HG02678 (cell line): ENCODE results near the gene MCOLN1.

Experiments
- ATAC-seq: cut with Tn5 transposase; IDR thresholded peaks from one replicate; pipeline ENCODE4 v1.9.1; 2021; ENCODE audit warnings: mild to moderate bottlenecking, moderate library complexity; ENCODE audit not compliant: unreplicated experiment

Gene MCOLN1

GRCh38 chr19:7541828-7542443 lies 19.5 kb downstream of the MCOLN1 start:
- ATAC-seq: no peak

DNA sequence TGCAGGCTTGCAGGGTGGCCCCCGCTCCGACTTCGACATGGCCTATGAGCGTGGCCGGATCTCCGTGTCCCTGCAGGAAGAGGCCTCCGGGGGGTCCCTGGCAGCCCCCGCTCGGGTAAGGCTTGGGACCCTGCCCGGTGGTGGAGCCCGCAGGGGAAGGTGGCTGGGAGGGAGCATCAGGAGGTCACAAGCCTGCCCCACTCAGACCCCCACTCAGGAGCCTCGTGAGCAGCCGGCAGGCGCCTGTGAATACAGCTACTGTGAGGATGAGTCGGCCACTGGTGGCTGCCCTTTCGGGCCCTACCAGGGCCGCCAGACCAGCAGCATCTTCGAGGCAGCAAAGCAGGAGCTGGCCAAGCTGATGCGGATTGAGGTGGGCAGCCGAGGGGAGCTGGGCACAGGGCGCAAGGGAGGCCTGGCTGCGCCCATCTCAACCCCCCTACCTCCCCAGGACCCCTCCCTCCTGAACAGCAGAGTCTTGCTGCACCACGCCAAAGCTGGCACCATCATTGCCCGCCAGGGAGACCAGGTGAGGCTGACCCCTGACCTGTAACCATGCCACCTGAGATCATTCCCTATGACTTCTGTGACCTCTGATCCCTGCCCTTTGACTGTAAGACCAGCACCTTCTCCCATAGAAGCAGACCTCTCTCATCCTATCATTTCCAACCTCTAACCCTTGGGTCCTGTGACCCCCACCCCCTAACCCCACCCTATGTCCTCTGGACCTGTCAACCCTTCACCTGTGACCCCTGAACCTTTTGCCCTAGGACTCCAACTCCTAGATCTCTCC lies 20.3 kb downstream of the MCOLN1 start:
- no peak for ATAC-seq

DNA sequence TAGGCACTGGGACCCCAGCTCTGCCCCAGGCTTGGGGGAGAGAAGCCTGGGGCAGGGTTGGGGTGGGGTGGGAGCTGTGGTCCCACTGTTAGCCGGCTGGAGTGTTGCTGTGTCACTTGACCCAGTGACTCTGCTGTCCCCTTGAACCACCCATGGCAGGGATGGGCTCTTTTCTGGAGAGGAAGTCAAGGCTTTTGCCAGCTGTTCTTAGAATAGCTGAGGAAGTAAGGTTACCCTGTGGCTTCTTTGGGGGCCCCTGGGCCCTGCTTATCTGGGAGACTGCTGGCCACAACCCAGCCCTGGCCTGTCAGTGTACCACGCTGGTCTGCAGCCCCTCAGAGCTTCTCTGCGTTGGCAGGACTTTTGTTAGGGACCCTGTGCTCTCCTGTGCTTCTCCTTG lies 22.2 kb downstream of the MCOLN1 start:
- ATAC-seq: no peak

- no peak for ATAC-seq
Observed at GRCh38 chr19:7545300-7545699, 22.9 kb downstream of the MCOLN1 start.

DNA sequence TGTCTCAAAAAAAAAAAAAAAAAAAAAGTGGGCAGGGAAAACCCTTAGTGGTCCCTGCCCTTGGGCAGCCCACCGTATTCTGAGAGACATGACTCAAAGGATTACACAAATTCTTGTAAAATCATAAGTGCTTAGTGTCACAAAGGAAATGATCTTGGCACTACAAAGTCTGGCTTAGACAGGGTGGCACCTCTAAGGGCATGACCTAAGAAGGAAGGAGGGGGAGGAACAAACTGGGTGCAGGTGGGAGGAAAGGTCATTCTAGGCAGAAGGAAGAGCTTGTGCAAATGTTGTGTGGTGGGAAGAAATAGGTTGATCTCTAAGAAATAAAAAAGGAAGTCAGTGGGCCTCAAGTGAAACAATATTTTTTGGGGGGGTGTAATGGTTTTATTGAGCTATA lies 23.5 kb downstream of the MCOLN1 start:
- ATAC-seq: no peak

DNA sequence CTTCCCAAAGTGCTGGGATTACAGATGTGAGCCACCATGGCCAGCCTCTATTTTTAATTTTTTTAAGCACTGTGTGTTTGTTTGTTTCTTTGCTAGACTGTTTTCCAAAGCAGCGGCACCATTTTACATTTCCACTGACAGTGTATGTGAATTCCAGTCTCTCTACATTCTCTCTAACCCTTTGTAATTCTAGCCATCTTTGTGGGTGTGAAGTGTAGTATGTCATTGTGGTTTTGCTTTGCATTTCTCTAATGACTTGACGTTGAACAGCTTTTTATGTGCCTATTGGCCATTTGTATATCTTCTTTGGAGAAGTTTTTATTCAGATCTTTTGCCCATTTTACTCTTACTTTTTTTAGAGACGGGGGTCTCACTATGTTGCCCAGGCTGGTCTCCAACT lies 24.7 kb downstream of the MCOLN1 start:
- no peak for ATAC-seq

DNA sequence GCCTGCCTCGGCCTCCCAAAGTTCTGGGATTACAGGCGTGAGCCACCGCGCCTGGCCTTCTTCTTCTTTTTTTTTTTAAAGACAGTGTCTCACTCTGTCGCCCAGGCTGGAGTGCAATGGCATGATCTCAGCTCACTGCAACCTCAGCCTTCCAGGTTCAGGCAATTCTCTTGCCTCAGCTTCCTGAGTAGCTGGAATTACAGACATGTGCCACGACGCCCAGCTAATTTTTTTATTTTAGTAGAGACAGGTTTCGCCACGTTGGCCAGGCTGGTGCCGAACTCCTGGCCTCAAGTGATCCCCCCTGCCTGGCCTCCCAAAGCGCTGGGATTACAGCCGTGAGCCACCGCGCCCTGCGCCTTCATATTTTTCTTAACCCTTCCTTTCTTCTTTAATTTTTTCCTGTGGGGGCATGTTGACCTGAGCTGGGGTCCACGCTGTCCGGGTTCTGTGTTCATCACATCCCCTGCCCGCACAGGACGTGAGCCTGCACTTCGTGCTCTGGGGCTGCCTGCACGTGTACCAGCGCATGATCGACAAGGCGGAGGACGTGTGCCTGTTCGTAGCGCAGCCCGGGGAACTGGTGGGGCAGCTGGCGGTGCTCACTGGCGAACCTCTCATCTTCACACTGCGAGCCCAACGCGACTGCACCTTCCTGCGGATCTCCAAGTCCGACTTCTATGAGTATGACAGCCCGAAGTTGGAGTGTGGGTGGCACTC lies 27.2 kb downstream of the MCOLN1 start:
- ATAC-seq: no peak

DNA sequence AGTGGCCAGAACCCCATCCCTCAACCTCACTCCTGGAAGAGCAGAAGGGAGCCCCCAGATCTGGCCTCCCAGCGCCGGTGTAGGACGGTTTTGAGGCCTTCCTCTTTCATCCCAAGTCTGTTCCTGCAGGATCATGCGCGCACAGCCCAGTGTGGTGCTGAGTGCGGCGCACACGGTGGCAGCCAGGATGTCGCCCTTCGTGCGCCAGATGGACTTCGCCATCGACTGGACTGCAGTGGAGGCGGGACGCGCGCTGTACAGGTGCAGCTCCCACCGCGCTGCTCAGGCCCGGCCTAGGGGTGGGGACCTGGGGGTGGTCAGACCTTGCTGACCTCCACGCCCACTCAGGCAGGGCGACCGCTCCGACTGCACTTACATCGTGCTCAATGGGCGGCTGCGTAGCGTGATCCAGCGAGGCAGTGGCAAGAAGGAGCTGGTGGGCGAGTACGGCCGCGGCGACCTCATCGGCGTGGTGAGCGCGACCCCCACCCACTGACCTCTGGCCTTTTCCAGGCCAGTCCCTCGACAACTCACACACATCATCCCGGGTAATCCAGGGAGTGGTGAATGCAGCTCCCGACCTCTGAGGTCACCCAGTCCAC lies 27.8 kb downstream of the MCOLN1 start:
- ATAC-seq: no peak

- ATAC-seq: no peak
Observed at GRCh38 chr19:7550987-7551761, 28.8 kb downstream of the MCOLN1 start.

DNA sequence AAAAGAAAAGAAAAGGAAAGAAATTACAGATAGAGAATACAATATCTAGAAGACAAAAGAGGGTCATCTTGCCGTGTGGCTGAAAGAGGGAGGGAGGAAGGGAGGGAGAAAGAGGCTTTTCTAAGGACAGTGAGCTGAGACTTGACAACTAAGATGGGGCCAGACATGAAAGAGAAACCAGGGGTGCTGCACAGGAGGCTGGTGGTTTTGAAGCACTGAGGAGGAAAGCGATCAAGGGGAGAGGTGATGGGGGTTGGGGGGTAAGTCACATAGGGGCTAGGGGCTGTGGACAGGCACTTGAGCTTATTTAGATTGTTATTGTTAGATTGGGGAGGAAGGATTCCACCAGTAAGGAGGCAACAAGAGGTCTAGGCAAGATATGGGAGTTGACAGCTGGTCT lies 30.4 kb downstream of the MCOLN1 start:
- no peak for ATAC-seq

DNA sequence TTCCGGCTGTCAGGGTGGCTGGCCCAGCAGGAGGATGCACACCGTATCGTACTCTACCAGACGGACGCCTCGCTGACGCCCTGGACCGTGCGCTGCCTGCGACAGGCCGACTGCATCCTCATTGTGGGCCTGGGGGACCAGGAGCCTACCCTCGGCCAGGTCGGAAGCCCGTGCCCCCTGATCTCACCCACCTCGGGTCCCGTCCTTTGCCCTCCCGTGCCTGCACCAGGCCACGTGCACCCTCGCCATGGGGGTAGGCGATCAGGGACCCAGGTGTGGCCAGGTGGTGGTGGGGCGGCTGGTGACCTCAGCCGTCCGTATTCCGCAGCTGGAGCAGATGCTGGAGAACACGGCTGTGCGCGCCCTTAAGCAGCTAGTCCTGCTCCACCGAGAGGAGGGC lies 32.1 kb downstream of the MCOLN1 start:
- ATAC-seq: no peak

DNA sequence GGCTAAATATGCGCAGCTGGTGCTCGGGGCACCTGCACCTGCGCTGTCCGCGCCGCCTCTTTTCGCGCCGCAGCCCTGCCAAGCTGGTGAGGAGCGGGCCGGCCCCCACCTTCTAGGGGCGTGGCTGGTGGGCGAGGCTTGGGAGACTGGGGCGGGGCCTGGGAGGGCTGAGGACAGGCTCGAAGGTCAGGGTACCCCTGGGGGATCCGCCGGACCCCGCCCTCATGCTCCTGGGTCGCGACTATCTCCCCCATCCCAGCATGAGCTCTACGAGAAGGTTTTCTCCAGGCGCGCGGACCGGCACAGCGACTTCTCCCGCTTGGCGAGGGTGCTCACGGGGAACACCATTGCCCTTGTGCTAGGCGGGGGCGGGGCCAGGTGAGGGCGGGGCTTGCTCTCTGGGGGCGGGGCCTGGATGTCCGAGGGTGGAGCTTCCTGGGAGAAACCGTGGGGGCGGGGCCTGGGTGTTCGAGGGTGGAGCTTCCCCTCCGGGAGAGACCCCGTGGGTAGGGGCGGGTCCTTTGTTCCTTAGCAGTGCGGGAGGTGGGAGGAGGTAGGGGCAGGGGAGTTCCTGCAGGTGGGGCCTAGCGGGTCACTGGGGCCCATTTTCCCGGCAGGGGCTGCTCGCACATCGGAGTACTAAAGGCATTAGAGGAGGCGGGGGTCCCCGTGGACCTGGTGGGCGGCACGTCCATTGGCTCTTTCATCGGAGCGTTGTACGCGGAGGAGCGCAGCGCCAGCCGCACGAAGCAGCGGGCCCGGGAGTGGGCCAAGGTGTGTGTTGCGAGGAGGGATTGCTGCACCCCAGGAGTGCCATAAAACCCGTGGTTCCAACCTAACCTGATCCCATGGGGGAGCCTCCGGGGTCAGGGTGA lies 32.8 kb downstream of the MCOLN1 start:
- no peak for ATAC-seq

DNA sequence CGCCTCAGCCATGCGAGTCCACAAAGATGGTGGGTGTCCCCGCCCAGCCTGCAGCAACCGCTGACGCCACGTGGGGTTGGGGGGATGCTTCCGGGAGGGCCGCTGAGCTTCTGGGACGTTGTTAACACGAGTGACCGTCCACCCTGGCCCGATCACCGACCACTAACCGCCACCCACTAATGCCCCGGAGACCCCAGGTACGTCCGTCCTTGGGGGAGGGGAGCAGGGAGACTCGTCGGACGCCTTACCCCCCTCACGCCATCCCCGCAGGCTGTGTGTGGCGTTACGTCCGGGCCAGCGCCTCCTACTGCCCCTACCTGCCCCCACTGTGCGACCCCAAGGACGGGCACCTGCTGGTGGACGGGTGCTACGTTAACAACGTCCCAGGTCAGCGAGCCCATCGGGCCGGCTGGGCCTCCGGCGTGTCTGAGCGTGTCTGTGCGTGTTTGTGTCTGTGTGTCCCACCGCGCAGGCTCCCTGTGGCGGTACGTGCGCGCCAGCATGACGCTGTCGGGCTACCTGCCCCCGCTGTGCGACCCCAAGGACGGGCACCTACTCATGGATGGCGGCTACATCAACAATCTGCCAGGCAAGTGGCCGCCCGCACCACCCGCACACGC lies 34.4 kb downstream of the MCOLN1 start:
- ATAC-seq: no peak

GRCh38 chr19:7558667-7559066 lies 36.2 kb downstream of the MCOLN1 start:
- ATAC-seq: no peak

DNA sequence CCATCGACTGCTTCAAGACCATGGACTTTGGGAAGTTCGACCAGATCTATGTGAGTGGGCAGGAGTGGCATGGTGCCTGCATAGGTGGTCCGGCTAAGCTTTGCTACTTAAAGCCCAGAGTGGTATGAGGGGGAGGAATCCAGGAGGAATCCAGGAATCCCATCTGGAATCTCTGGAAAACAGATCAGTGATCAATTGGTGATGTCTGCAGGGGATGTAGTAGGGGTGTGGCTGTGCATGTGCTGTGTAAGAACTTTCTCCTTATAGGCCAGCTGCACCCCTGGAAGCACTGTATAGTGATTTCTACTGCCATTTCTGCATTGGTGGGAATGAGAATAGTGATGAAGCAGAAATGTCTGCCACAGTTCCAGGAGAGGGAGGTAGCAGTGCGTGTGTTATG lies 36.7 kb downstream of the MCOLN1 start:
- no peak for ATAC-seq

DNA sequence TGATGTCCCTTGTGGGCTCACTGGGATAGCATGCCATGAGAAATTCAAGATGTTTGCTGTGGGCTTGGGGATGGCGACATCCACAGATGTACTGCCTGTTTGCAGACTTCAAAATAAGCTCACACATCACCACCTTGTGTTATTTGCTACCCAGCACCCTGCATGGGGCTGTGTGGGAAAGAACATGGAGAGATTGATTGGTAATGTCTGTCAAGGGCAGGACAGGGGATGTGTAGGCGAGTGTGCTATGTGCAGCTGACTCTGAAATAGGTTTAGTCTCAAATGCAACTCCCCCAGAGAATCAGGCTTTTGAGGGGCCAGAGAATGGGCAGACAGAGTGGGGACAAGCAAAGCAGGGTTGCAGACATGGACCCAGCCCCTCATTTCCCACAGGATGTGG lies 37.8 kb downstream of the MCOLN1 start:
- ATAC-seq: no peak

DNA sequence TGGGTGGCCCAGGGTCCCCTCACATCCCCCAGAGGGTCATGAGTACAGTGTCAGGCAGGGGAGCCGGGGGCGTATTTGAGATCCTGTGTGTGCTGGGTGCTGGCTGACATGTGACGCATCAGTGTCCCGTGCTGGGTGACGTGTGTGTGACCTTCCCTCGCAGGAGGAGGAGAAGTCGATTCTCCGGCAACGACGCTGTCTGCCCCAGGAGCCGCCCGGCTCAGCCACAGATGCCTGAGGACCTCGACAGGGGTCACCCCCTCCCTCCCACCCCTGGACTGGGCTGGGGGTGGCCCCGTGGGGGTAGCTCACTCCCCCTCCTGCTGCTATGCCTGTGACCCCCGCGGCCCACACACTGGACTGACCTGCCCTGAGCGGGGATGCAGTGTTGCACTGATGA lies 38.9 kb downstream of the MCOLN1 start:
- ATAC-seq: no peak

DNA sequence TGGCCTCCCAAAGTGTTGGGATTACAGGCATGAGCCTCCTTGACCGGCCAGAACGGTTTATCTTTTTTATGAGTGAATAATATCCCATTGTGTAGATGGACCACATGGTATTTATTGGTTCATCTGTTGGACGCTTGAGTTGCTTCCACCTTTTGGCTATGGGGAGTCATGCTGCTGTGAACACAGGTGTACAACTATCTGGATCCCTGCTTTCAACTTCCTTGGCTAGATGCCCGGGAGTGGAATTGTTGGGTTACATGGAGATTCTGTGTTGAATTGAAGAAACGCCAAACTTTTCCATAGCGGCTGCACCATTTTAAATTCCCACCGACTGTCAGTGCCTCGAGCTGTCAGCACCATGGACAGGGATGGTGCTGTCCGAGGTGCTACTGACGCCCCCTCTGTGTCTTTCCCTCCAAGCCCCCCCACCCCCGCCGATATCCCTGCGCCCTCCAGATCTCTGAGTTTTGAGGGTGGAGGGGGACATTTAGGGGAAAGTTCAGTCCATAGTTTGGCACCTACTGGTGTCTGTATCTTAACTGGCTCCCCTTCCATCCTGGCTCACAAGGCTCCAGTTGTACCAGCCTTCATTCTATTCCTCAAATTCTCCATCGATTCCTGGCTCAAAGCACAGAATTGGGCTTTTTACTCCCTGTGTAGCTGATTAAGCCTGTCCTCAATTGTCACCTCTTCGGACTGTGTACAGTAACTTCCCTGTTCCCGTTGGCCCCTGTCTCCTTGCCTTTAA lies 40.4 kb downstream of the MCOLN1 start:
- no peak for ATAC-seq

- no peak for ATAC-seq
Observed at GRCh38 chr19:7564866-7565265, 42.4 kb downstream of the MCOLN1 start.
